Measurements from ENCODE around the gene SCN8A.

DNA sequence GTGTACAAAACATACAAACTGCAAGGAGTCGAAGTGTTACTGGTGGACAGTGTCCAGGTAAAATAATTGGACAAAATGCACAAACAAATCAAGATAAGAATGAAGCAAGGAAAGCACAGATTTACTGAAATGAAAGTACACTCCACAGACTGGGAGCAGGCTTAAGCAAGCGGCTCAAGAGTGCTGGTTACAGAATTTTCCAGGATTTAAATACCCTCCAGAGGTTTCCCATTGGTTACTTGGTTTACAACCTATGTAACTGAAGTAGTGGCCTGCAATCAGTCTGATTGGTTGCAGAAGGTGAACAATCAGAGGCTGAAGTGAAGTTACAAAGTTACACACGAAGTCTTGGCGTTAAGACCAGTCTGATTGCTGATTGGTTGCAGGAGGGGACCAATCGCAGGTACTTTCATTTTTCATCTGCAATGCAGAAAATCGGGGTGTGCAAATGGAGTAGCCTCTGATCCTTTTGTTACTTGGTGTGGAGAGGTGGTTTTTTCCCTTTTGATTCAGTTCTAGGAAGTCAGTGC lies 11.6 kb upstream of the SCN8A start:
- TF ChIP-seq, protein P1, sequence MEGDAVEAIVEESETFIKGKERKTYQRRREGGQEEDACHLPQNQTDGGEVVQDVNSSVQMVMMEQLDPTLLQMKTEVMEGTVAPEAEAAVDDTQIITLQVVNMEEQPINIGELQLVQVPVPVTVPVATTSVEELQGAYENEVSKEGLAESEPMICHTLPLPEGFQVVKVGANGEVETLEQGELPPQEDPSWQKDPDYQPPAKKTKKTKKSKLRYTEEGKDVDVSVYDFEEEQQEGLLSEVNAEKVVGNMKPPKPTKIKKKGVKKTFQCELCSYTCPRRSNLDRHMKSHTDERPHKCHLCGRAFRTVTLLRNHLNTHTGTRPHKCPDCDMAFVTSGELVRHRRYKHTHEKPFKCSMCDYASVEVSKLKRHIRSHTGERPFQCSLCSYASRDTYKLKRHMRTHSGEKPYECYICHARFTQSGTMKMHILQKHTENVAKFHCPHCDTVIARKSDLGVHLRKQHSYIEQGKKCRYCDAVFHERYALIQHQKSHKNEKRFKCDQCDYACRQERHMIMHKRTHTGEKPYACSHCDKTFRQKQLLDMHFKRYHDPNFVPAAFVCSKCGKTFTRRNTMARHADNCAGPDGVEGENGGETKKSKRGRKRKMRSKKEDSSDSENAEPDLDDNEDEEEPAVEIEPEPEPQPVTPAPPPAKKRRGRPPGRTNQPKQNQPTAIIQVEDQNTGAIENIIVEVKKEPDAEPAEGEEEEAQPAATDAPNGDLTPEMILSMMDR (IDR thresholded peaks at IDR 0.05): no peak
- TF ChIP-seq POLR2A (IDR thresholded peaks at IDR 0.05) (no peak), EP300 (IDR thresholded peaks at IDR 0.05) (no peak)
